Smooth muscle cell (in vitro differentiated cells): ENCODE measurements around the gene SPATA20. TPM values are rescaled to one million over a fixed set of nuclear protein-coding genes. Genes with fewer than 3 reads are reported as not detected.

Experiments used
- DNase-seq: peaks from one replicate; lab custom pipeline; 2025; ENCODE audit not compliant: unreplicated experiment; lab: John Stamatoyannopoulos, UW
- H2AFZ ChIP-seq: fragments of 200-600 bp; sonication (generic); 2 replicates; pipeline ENCODE4 v1.6.0; 2016; ENCODE audit warnings: antibody characterized with exemption, low read depth, mild to moderate bottlenecking
- H3F3A ChIP-seq: fragments of 200-600 bp; sonication (generic); 2 replicates; pipeline ENCODE4 v1.6.0; 2017; ENCODE audit warnings: antibody characterized with exemption, low read depth
- H3K27ac ChIP-seq: fragments of 200-600 bp; sonication (generic); 2 replicates; pipeline ENCODE4 v1.5.1; 2016; ENCODE audit warnings: low read depth, mild to moderate bottlenecking
- H3K27me3 ChIP-seq: fragments of 200-600 bp; sonication (generic); 2 replicates; pipeline ENCODE4 v1.6.1; 2016; ENCODE audit warnings: low read depth, mild to moderate bottlenecking
- H3K36me3 ChIP-seq: fragments of 200-600 bp; sonication (generic); 2 replicates; pipeline ENCODE4 v1.5.1; 2016; ENCODE audit warnings: low read depth
- H3K4me1 ChIP-seq: fragments of 200-600 bp; sonication (generic); 2 replicates; pipeline ENCODE4 v1.5.1; 2016; ENCODE audit warnings: low read depth
- H3K4me2 ChIP-seq: fragments of 200-600 bp; sonication (generic); 2 replicates; pipeline ENCODE4 v1.6.0; 2016; ENCODE audit warnings: mild to moderate bottlenecking
- H3K4me3 ChIP-seq: fragments of 200-600 bp; sonication (generic); 2 replicates; pipeline ENCODE4 v1.5.1; 2016; ENCODE audit warnings: mild to moderate bottlenecking
- H3K79me2 ChIP-seq: fragments of 200-600 bp; sonication (generic); 2 replicates; pipeline ENCODE4 v1.6.0; 2016; ENCODE audit warnings: low read depth, mild to moderate bottlenecking
- H3K9ac ChIP-seq: fragments of 200-600 bp; sonication (generic); 2 replicates; pipeline ENCODE4 v1.6.0; 2016; ENCODE audit warnings: low read depth
- H3K9me3 ChIP-seq: fragments of 200-600 bp; sonication (generic); replicated peaks from 2 replicates; pipeline ENCODE4 v1.5.1; 2016; ENCODE audit warnings: low read depth
- H4K20me1 ChIP-seq: fragments of 200-600 bp; sonication (generic); 2 replicates; pipeline ENCODE4 v1.6.0; 2016; ENCODE audit warnings: low read depth
- WGBS: methylation state at CpG from one replicate; pipeline ENCODE4 v1.1.7; 2016; ENCODE audit warnings: low lambda C conversion rate; 5-methylcytosine and 5-hydroxymethylcytosine counted together
- polyA plus RNA-seq: library from polyadenylated mRNA; unstranded; fragments of >200 nt; fragmentation: Nextera tagmentation; extraction: Ambion mirVana; gene quantifications from 2 replicates; pipeline ENCODE4 v1.2.1, GENCODE V29; 2016
- total RNA-seq: library from RNA; depleted of rRNA; stranded (reverse); fragments of >200 nt; gene quantifications from 2 replicates; pipeline ENCODE4 v1.2.3, GENCODE V29; 2014
- TF ChIP-seq, protein P1 (sequence below): fragments of 200-600 bp; sonication (generic); IDR thresholded peaks from 2 replicates; pipeline ENCODE4 v1.5.1; 2017; ENCODE audit warnings: borderline replicate concordance, mild to moderate bottlenecking, antibody characterized with exemption; ENCODE audit not compliant: insufficient read depth, poor library complexity, severe bottlenecking

The SPATA20 gene
- total and polyA plus RNA-seq, 2 experiments from 2014 or later: 61.0 to 62.7 TPM

DNA sequence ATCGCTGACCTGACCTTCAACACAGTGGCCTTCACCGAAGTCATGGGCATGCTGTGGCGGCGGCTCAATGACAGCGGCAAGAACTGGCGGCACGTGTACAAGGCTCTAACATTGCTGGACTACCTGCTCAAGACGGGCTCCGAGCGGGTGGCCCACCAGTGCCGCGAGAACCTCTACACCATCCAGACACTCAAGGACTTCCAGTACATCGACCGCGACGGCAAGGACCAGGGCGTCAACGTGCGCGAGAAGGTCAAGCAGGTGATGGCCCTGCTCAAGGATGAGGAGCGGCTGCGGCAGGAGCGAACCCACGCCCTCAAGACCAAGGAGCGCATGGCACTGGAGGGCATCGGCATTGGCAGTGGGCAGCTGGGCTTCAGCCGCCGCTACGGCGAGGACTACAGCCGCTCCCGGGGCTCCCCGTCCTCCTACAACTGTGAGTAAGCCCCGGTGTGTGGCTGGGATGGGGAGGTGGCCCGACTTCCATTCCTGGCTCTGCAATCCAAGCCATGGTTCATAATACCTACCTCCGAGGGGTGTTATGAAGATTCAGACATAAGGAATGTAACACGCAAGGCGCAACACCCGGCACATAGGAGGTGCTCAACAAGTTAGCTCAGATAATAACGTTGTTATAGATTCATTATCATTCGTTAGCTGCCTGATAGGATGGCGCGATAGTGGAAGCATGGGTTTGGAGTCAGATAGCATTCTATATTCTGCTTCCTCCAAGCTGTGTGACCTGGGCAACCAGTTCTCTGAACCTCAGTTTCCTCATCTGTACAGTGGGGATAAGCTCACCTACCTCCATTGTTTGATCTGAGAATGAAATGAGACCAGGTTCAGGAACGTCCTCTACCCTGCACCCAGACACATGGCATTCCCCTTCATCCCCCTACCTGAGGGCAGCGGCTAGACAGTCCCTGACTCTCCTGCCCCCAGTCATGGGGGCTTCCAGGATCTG is 10.0 kb upstream of the SPATA20 start:
- H3K27me3 ChIP-seq: peaks cover 19% of the 10 kb centered on the region
- no peaks in the 10 kb centered on the region for H3K79me2 ChIP-seq
- no peak overlapping the region for H3K9ac ChIP-seq
- H3K4me2 ChIP-seq: no peak overlapping the region
- H2AFZ ChIP-seq: no peak overlapping the region
- no peaks in the 10 kb centered on the region for H3K36me3 ChIP-seq
- H3K4me1 ChIP-seq: peaks cover 32% of the 10 kb centered on the region
- TF ChIP-seq, protein P1, sequence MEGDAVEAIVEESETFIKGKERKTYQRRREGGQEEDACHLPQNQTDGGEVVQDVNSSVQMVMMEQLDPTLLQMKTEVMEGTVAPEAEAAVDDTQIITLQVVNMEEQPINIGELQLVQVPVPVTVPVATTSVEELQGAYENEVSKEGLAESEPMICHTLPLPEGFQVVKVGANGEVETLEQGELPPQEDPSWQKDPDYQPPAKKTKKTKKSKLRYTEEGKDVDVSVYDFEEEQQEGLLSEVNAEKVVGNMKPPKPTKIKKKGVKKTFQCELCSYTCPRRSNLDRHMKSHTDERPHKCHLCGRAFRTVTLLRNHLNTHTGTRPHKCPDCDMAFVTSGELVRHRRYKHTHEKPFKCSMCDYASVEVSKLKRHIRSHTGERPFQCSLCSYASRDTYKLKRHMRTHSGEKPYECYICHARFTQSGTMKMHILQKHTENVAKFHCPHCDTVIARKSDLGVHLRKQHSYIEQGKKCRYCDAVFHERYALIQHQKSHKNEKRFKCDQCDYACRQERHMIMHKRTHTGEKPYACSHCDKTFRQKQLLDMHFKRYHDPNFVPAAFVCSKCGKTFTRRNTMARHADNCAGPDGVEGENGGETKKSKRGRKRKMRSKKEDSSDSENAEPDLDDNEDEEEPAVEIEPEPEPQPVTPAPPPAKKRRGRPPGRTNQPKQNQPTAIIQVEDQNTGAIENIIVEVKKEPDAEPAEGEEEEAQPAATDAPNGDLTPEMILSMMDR: no peak
- no peak overlapping the region for H3K27ac ChIP-seq
- no peak for DNase-seq
- WGBS: 98% methylated on average over 45 of the region's 45 CpGs
- no peak overlapping the region for H3K4me3 ChIP-seq
- no peaks in the 10 kb centered on the region for H3F3A ChIP-seq
- H4K20me1 ChIP-seq: no peaks in the 10 kb centered on the region
- H3K9me3 ChIP-seq: no peaks in the 10 kb centered on the region

DNA sequence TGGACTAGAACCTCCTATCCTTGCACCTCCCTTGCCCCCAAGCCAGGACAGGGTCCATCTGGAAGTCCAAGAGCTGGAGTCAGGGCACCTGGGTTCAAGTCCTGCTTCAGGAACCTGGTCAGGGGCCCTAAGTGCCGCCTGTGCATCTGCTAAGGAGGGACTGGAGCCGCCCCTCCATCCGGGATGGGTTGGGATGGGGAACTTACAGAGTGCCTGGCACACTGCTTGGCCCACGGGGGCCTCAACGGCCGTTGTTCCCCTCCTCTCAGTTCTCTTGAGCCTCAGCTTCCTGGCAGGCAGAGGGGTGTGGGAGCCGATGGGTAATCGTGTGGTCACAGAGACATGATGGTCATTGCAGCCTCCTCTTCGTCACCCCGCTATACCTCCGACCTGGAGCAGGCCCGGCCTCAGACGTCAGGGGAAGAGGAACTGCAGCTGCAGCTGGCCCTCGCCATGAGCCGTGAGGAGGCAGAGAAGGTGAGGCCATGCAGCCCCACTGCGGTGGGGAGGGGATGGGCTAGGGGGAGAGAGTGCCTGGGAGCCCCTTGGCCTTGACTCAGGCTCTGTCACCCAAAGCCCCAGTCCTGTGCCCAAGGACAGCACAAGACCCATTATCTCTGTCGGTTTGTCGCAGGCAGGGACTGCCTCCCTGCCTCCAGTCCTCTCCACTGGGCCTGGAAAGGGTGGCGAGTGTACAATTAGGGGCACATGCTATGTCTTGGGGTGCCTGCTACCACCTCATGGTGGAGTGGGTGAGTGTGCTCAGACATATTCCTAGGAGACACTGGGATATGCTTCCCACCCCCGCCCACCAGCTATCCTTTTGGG is 9.0 kb upstream of the SPATA20 start:
- 97% methylated on average over 20 of the region's 20 CpGs for WGBS
- H3K27ac ChIP-seq: no peak overlapping the region

DNA sequence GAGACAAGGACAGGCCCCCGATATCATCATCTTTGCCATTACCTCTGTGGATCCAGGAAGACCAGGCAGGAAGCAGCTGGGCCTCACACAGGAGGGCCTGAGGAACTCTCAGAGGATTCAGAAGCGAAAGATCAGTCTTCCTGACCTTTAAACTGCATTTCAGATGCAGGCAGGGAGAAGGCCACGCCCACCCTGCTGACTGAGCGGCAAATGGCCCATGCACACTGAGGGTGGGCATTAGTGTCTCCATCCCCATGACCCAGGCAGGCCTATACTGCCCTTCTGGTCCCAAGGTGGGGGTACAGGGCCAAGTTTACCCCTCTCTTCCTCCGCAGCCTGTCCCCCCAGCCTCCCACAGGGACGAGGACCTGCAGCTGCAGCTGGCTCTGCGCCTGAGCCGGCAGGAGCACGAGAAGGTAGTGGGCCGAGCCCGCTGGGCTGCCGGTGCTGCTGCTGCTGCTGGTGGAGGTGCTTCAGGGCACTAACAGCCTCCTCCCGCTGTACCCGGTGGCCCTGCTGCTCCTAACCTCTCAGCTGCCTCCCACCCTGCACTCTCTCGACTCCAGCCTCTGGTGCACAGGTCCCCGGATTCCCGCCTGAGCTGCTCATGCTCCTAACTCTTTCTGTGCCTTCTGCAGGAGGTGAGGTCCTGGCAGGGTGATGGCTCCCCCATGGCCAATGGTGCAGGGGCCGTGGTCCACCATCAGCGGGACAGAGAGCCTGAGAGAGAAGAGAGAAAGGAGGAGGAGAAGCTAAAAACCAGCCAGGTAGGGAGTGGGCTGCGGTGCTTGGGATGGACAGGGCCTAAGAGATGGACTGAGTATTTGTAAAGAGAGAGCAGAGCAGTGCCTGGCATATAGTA is 8.2 kb upstream of the SPATA20 start:
- H3K4me3 ChIP-seq: no peak overlapping the region
- no peaks in the 10 kb centered on the region for H3K79me2 ChIP-seq
- DNase-seq: no peak
- no peaks in the 10 kb centered on the region for H3K9me3 ChIP-seq
- TF ChIP-seq, protein P1: no peak
- no peak overlapping the region for H3K27ac ChIP-seq
- 85% methylated on average over 20 of the region's 20 CpGs for WGBS
- peaks cover 24% of the 10 kb centered on the region for H3K4me1 ChIP-seq
- H3K9ac ChIP-seq: no peak overlapping the region
- no peaks in the 10 kb centered on the region for H3K36me3 ChIP-seq
- H3K4me2 ChIP-seq: no peak overlapping the region
- no peaks in the 10 kb centered on the region for H4K20me1 ChIP-seq
- H3F3A ChIP-seq: no peaks in the 10 kb centered on the region
- no peak overlapping the region for H2AFZ ChIP-seq
- peaks cover under 1% of the 10 kb centered on the region for H3K27me3 ChIP-seq

More for the DNA sequence above, 9.0 kb upstream of the SPATA20 start:
- TF ChIP-seq, protein P1: no peak
- no peaks in the 10 kb centered on the region for H3F3A ChIP-seq
- peaks cover 9% of the 10 kb centered on the region for H3K27me3 ChIP-seq
- no peak for DNase-seq
- H3K4me3 ChIP-seq: no peak overlapping the region
- H4K20me1 ChIP-seq: no peaks in the 10 kb centered on the region
- H3K9me3 ChIP-seq: no peaks in the 10 kb centered on the region
- H3K4me1 ChIP-seq: peaks cover 32% of the 10 kb centered on the region
- no peak overlapping the region for H3K4me2 ChIP-seq
- no peak overlapping the region for H2AFZ ChIP-seq
- no peaks in the 10 kb centered on the region for H3K79me2 ChIP-seq
- no peaks in the 10 kb centered on the region for H3K36me3 ChIP-seq
- H3K9ac ChIP-seq: no peak overlapping the region
